Activated CD4-positive, alpha-beta T cell treated with anti-CD3 and anti-CD28 coated beads, Interleukin-2, amount 10 ng/mL, durations not matched to agents 24 days and 14 days (primary cell): ENCODE measurements around the gene MYO5C. TPM values are rescaled to one million over a fixed set of nuclear protein-coding genes. Genes with fewer than 3 reads are reported as not detected.

ENCODE experiments used
- DNase-seq: peaks from one replicate; pipeline ENCODE4 v3.0.0; 2022
- H3K27ac Mint-ChIP-seq: one replicate; pipeline ENCODE4 v1.8.0; 2022; ENCODE audit warnings: mild to moderate bottlenecking, mixed read lengths
- H3K27me3 Mint-ChIP-seq: one replicate; pipeline ENCODE4 v1.8.0; 2022; ENCODE audit warnings: mixed read lengths
- H3K36me3 Mint-ChIP-seq: one replicate; pipeline ENCODE4 v1.8.0; 2022; ENCODE audit warnings: low read depth, mild to moderate bottlenecking, mixed read lengths
- H3K4me1 Mint-ChIP-seq: one replicate; pipeline ENCODE4 v1.8.0; 2021; ENCODE audit warnings: mixed read lengths
- H3K4me3 Mint-ChIP-seq: one replicate; pipeline ENCODE4 v1.8.0; 2022; ENCODE audit warnings: mild to moderate bottlenecking, moderate library complexity, mixed read lengths
- H3K9me3 Mint-ChIP-seq: one replicate; pipeline ENCODE4 v1.8.0; 2021; ENCODE audit warnings: mixed read lengths
- intact Hi-C: fragments of 100-400 bp; cut with micrococcal nuclease; formaldehyde crosslinking; loops from one replicate; pipeline ENCODE4 v1.15.1; 2023
- total RNA-seq: library from RNA; stranded (reverse); gene quantifications from 2 replicates; pipeline ENCODE4 v1.2.3, GENCODE V29; 2022

The MYO5C gene
- total RNA-seq, 1 donor from 2014 or later, result 0.30 TPM

GRCh38 chr15:52257734-52258062, 37.9 kb downstream of the MYO5C start:
- H3K4me3 Mint-ChIP-seq, result no peak overlapping the region
- no peak for DNase-seq
- H3K9me3 Mint-ChIP-seq, result no peaks in the 10 kb centered on the region
- H3K27ac Mint-ChIP-seq, result no peak overlapping the region
- intact Hi-C loops, result loop anchor here (2.0 to 5.0 kb wide), 4 partner anchors 35 to 421 kb away; partner anchors contain the start of gene ATOSA
- H3K36me3 Mint-ChIP-seq, result peaks cover 3% of the 10 kb centered on the region
- H3K27me3 Mint-ChIP-seq, result no peaks in the 10 kb centered on the region
- peaks cover 48% of the 10 kb centered on the region for H3K4me1 Mint-ChIP-seq

GRCh38 chr15:52256930-52257733, 38.5 kb downstream of the MYO5C start:
- Mint-ChIP-seq H3K27ac (peak overlapping the region; percentile 45), H3K36me3 (peaks cover 2% of the 10 kb centered on the region), H3K9me3 (no peaks in the 10 kb centered on the region), H3K4me1 (peaks cover 44% of the 10 kb centered on the region), H3K27me3 (no peaks in the 10 kb centered on the region), H3K4me3 (peak overlapping the region; percentile 39)
- peak; percentile 72 for DNase-seq
- intact Hi-C loops, result loop anchor here (1.0 to 5.0 kb wide), 5 partner anchors 35 to 478 kb away; partner anchors contain the start of gene ATOSA

- no peaks in the 10 kb centered on the region for H3K36me3 Mint-ChIP-seq
- peak overlapping the region; percentile 59 for H3K4me3 Mint-ChIP-seq
- H3K4me1 Mint-ChIP-seq, result peaks cover 36% of the 10 kb centered on the region
- H3K9me3 Mint-ChIP-seq, result no peaks in the 10 kb centered on the region
- intact Hi-C loops, result loop anchor here (1.0 to 5.0 kb wide), 5 partner anchors 36 to 479 kb away; partner anchors contain the start of gene ATOSA
- peak; percentile 93 for DNase-seq
- peak overlapping the region; percentile 70 for H3K27ac Mint-ChIP-seq
- no peaks in the 10 kb centered on the region for H3K27me3 Mint-ChIP-seq
These were observed 39.2 kb downstream of the MYO5C start for GRCh38 chr15:52256366-52256765.

- H3K4me1 Mint-ChIP-seq, result peaks cover 33% of the 10 kb centered on the region
- no peak for DNase-seq
- H3K4me3 Mint-ChIP-seq, result no peak overlapping the region
- intact Hi-C loops, result loop anchor here (1.0 to 5.0 kb wide), 5 partner anchors 36 to 479 kb away; partner anchors contain the start of gene ATOSA
- H3K9me3 Mint-ChIP-seq, result no peaks in the 10 kb centered on the region
- no peak overlapping the region for H3K27ac Mint-ChIP-seq
- no peaks in the 10 kb centered on the region for H3K36me3 Mint-ChIP-seq
- H3K27me3 Mint-ChIP-seq, result no peaks in the 10 kb centered on the region
These were observed 39.7 kb downstream of the MYO5C start for GRCh38 chr15:52255935-52256334.

- no peak overlapping the region for H3K4me3 Mint-ChIP-seq
These were observed 40.6 kb downstream of the MYO5C start for GRCh38 chr15:52255008-52255407.

DNA sequence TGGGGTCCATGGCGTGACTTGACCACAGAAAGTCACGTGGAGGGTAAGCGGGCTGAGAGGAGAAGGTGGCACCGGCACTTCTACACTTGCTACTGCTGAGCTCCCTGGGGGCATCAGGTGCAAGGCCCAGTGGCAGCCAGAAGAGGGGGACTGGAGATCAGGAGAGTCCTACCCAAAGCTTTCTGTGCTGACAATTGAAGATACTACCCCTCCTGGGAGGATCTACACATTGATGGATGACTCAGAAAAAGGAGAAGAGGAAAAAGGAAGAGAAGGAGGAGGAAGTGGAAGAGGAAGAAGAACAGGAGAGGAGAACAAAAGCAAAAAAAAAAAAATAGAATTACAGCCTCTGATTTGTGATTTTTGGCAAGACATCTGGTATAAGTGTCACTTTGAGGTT, 41.2 kb downstream of the MYO5C start:
- Mint-ChIP-seq H3K4me1 (peaks cover 25% of the 10 kb centered on the region), H3K27ac (peak overlapping the region; percentile 12), H3K9me3 (no peaks in the 10 kb centered on the region), H3K36me3 (no peaks in the 10 kb centered on the region), H3K4me3 (no peak overlapping the region), H3K27me3 (no peaks in the 10 kb centered on the region)
- no peak for DNase-seq
- intact Hi-C loops, result no loop called here

More at GRCh38 chr15:52255008-52255407, 40.6 kb downstream of the MYO5C start:
- Mint-ChIP-seq H3K27ac (no peak overlapping the region), H3K9me3 (no peaks in the 10 kb centered on the region), H3K4me1 (peaks cover 26% of the 10 kb centered on the region), H3K27me3 (no peaks in the 10 kb centered on the region), H3K36me3 (no peaks in the 10 kb centered on the region)
- DNase-seq, result no peak
- intact Hi-C loops, result loop anchor here (5.0 kb wide), 2 partner anchors 37 to 207 kb away; no protein-coding TSS in a partner anchor

GRCh38 chr15:52252781-52253180, 42.8 kb downstream of the MYO5C start:
- Mint-ChIP-seq H3K4me3 (no peak overlapping the region), H3K27me3 (peaks cover 6% of the 10 kb centered on the region), H3K36me3 (no peaks in the 10 kb centered on the region), H3K4me1 (peaks cover 23% of the 10 kb centered on the region), H3K9me3 (no peaks in the 10 kb centered on the region), H3K27ac (peak overlapping the region; percentile 34)
- no peak for DNase-seq
- intact Hi-C loops, result no loop called here

- Mint-ChIP-seq H3K27ac (no peak overlapping the region), H3K9me3 (no peaks in the 10 kb centered on the region), H3K4me1 (peaks cover 14% of the 10 kb centered on the region), H3K4me3 (no peak overlapping the region), H3K36me3 (no peaks in the 10 kb centered on the region), H3K27me3 (peaks cover 8% of the 10 kb centered on the region)
- intact Hi-C loops, result no loop called here
- no peak for DNase-seq
These were observed 44.3 kb downstream of the MYO5C start for GRCh38 chr15:52251144-52251860.

GRCh38 chr15:52247461-52247860, 48.1 kb downstream of the MYO5C start:
- DNase-seq, result no peak
- no peaks in the 10 kb centered on the region for H3K36me3 Mint-ChIP-seq
- no peaks in the 10 kb centered on the region for H3K9me3 Mint-ChIP-seq
- H3K4me3 Mint-ChIP-seq, result no peak overlapping the region
- H3K4me1 Mint-ChIP-seq, result peaks cover 3% of the 10 kb centered on the region
- intact Hi-C loops, result no loop called here
- peaks cover 8% of the 10 kb centered on the region for H3K27me3 Mint-ChIP-seq
- no peak overlapping the region for H3K27ac Mint-ChIP-seq

- DNase-seq, result no peak
- Mint-ChIP-seq H3K27ac (no peak overlapping the region), H3K4me3 (no peak overlapping the region), H3K9me3 (no peaks in the 10 kb centered on the region), H3K27me3 (peaks cover 8% of the 10 kb centered on the region), H3K4me1 (peaks cover 3% of the 10 kb centered on the region), H3K36me3 (no peaks in the 10 kb centered on the region)
- intact Hi-C loops, result no loop called here
These were observed 48.7 kb downstream of the MYO5C start for GRCh38 chr15:52246686-52247431.

GRCh38 chr15:52243697-52244555, 51.7 kb downstream of the MYO5C start:
- intact Hi-C loops, result no loop called here
- Mint-ChIP-seq H3K27me3 (peaks cover 8% of the 10 kb centered on the region), H3K9me3 (no peaks in the 10 kb centered on the region), H3K4me3 (no peak overlapping the region), H3K4me1 (peaks cover 7% of the 10 kb centered on the region), H3K36me3 (no peaks in the 10 kb centered on the region), H3K27ac (no peak overlapping the region)
- DNase-seq, result no peak

- no peak for DNase-seq
- H3K36me3 Mint-ChIP-seq, result no peaks in the 10 kb centered on the region
- H3K9me3 Mint-ChIP-seq, result no peaks in the 10 kb centered on the region
- no peak overlapping the region for H3K4me3 Mint-ChIP-seq
- no peak overlapping the region for H3K27ac Mint-ChIP-seq
- peaks cover 5% of the 10 kb centered on the region for H3K27me3 Mint-ChIP-seq
- H3K4me1 Mint-ChIP-seq, result peaks cover 7% of the 10 kb centered on the region
- intact Hi-C loops, result no loop called here
These were observed 52.3 kb downstream of the MYO5C start for GRCh38 chr15:52243286-52243685.

- Mint-ChIP-seq H3K27me3 (no peaks in the 10 kb centered on the region), H3K9me3 (no peaks in the 10 kb centered on the region), H3K27ac (peak overlapping the region; percentile 35), H3K4me3 (no peak overlapping the region), H3K36me3 (no peaks in the 10 kb centered on the region), H3K4me1 (peaks cover 7% of the 10 kb centered on the region)
- peak; percentile 69 for DNase-seq
- intact Hi-C loops, result no loop called here
These were observed 54.1 kb downstream of the MYO5C start for GRCh38 chr15:52241489-52241888.
